HG03342 (cell line): ENCODE data around the gene ALDH1L2.

Source experiments
- ATAC-seq: cut with Tn5 transposase; IDR thresholded peaks from one replicate; pipeline ENCODE4 v1.9.1; 2021; ENCODE audit warnings: mild to moderate bottlenecking, moderate library complexity; ENCODE audit not compliant: unreplicated experiment

Gene ALDH1L2

DNA sequence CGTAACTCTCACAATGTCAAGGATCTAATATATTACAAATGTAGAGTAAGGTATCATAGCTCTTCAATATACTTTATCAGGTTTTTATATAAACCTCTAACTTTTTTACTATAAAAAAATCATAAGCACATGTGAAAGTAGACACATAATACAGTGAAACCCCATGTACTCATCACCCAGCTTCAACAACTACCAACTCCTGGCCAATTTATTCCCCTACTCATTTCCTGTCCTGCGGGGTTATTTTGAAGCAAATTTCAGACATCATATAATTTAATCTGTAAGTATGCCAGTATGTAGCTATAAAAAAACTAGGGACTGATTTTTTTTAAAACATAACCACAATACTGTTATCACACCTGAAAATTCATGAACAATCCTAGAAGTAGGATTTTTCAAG lies 50.4 kb downstream of the ALDH1L2 start:
- no peak for ATAC-seq

DNA sequence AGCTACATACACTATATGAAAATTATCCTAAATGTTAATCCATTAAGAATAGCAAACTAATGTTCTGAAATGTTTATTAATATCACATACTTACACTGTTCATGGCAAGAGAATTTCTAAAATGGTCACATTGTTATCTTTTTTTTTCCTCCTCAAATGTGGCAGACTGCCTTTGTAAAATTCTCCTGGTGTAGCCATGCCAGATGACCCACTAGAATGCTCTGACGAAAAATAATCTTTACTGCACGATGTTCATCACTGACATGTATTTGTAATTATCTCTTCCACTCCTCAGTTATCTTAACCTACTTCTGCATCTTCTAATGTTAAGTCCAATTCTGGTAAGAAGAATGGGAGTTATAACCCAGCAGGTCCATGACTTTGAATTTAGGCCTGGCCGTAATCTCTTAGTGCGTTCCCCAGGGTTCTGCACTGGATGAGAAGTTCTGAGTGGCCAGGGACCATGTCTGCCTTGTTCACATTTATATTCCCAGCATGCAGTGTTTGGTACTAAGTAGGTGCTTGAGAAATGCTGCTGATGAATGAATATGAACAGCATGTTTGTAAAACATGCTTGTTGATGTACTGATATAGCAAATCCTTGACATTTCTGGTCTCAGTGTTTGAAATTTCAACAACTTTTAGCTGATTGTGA lies 51.4 kb downstream of the ALDH1L2 start:
- ATAC-seq = no peak

DNA sequence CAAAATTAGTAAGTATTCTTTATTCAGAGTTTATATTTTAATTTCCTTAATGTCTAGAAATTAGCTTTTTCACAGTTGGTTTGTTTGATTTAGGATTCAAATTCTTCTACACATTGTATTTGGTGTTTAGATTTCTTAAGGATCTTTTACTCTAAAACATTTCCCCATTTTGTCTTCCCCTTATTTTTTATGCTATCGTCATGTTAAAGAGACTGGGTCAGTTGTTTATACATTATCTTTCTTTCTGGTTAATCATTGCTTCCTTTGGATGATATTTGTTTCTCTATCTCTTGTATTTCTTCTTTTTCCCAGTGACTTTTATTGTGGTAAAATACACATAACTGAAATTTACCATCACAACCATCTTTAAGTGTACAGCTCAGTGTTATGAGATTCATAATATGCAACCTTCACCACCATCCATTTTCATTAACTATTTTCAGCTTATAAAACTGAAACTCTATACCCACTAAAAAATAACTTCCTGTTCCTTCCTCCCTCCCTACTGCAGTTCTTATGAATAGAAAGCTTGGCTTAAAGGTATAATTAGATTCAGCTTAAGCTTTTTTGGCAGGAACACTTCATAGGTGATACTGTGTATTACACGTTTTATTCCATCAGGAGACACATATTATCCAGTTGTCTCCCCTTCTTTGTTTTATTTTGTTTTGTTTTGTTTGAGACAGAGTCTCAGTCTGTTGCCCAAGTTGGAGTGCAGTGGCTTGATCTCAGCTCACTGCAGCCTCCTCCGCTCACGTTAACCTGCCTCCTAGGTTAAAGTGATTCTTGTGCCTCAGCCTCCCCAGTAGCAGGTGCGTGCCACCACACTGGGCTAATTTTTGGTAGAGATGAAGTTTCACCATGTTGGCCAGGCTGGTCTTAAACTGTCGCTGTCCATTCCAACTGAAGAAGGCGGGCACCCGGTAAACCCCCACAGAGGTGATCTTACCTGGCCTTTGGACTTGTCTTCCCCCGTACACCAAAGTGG lies 53.1 kb downstream of the ALDH1L2 start:
- ATAC-seq = peak; percentile 86

DNA sequence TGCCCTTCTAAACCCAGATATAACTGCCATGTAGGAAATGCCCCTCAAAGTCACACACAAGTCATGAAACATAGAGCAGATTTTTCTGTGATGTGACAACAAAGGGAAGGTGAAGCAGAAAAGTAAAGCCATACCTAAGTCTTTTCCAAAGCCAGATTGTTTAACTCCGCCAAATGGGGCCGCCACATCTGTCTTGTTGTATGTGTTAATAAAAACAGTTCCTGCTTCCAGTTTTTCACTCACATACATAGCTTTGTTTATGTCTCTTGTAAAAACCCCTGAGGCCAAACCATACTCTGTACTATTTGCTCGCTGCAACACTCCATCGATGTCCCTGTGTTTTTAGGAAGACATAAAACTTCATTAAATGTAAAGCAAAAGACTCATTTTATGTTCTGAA lies 57.8 kb downstream of the ALDH1L2 start:
- no peak for ATAC-seq

DNA sequence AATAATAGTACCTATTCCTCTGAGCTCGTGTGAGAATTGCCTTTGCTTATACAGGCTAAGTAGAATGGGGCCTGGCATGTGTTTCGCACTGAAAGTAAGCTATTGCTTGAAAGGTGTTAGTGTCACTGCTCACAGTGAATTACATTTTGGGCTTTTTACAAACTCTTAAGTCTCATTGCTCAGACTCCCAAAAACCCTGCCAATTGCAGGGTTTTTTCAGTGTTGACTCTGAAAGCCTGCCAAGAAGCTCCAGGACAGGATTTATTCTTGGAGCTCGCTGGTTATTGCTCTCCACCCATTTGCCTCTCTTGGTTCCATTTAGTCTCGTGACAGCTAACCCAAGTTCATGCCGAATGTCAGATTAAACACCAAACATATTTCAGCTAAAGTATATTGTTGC lies 58.4 kb downstream of the ALDH1L2 start:
- no peak for ATAC-seq

DNA sequence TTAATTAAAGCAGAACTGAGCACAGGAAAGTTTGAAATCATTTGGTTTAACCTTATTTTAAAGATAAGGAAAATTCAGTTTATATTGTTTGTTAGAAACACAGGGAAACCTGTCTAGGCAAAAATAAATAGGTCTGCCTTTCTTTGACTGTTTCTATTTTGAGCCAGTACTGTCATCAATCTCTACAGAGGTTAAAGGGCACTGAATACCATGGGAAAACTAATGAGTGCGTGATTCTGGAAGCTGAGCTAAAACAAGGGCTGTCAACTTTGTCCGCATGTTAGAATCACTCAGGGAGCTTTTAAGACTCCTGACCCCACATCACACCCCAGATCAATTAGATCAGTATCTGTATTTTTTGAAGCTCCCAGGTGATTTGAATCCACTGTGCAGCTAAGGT lies 59.3 kb downstream of the ALDH1L2 start:
- no peak for ATAC-seq

DNA sequence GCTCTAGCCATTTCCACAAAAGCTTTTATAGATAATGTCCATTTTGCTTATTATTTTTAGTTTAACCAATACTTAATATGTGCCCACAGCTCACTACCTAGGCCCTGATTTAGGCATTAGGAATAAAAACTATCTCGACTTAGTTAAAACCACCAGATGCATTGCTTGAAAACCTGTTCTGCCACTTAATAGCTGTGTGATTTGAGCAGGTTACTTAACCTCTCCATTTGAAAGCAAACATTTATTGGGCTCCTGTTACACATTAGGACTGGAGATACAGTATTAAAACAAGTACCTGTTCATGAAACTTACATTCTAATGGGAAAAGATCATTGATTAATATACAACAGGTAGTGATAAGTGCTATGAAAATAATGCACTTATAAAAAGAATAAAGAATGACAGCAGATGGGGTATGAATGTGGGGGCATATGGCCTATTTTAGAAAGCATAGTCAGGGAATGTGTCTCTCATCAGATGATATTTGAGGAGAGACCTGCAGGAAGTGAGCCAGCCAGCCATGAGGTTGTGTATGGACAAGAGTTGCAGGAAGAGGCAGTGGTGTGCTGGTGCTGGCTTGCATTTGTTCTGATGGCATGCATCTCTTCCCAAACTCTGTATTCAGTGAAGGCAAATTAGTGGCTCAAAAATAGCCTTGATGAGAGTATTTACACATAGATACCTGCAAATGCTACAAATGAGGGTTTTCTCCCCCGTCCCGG lies 63.9 kb downstream of the ALDH1L2 start:
- ATAC-seq = no peak

DNA sequence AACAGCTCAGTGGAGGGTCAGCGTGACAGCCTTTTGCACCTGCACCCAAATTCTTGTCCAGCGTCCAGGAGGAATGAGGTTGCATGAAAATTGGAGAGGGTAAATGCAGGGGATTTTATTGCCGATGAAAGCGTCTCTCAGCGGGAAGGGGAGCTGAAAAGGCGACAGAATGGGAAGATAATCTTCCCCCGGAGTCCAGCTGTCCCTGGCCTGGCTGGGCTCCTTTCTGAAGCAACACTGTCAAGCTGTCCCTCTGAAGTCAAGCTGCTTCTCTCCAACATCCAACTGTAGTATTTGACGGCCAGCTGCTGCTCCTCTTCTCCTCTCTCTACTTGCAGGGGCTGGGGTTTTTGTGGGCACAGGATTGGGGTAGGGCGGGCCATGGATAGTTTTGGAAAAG lies 65.5 kb downstream of the ALDH1L2 start:
- ATAC-seq = no peak

DNA sequence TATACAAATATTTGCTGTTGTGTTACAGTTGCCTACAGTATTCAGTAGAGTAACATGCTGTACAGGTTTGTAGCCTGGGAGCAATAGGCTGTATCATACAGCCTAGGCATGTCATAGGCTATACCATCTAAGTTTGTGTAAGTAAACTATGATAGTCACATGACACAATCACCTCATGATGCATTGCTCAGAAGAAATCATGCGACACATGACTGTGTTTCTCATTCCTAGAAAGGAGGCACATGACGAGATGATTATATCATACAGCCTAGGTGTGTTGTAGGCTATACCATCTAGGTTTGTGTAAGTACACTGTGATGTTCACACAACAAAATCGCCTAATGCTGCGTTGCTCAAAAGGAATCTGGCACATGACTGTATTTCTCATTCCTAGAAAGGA lies 66.2 kb downstream of the ALDH1L2 start:
- no peak for ATAC-seq

DNA sequence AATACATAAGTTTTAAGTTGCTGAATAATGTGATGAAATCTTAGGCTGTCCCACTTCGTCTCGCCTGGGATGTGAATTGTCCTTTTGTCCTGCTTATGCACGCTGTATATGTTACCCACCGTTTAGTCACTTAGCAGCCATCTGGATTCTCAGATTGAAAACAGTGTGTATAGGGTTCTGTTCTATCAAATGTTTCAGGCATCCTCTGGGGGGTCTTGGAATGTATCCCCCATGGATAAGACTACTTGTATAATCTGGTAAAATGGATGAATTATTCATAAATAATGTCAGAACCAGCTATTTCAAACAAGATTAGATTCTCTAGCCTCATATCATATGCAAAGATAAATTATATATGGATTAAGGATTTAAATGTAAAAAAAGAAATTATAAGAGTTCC lies 68.7 kb downstream of the ALDH1L2 start:
- no peak for ATAC-seq

DNA sequence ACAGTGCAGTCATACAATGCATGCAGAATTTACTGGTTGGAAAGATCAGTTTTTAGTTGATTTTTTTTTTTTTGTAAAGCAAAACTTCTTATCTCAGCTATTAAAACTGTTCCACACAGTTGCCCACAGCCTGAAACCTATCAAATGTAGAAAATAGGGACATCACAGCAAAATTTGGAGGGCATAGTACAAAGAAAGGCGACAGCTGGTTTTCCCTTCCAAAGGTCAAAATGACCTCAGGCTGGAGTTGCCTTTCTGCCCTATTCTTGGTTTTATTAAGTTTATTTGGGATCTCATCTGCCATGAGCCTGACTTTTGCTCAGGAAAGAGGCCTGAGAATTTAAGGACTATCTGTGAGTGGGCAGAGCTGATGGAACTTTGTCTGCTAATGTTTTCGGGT lies 69.7 kb downstream of the ALDH1L2 start:
- no peak for ATAC-seq

DNA sequence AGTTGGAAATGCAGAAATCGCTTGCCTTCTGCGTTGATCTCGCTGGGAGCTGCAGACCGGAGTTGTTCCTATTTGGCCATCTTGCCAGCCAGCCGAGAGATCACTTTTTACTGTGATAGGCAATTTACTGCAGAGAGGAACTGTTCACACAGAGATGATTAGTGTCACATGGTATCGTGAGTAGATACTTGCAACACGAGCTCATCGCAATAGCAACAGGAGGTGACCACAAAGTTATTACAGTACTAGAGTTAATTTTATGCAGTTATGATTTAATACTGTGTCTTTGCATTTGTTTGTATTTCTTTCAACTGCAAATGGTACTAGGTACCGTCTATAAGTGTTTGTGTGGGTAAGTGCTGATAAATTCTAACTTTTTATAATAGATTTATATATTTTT lies 70.4 kb downstream of the ALDH1L2 start:
- no peak for ATAC-seq

DNA sequence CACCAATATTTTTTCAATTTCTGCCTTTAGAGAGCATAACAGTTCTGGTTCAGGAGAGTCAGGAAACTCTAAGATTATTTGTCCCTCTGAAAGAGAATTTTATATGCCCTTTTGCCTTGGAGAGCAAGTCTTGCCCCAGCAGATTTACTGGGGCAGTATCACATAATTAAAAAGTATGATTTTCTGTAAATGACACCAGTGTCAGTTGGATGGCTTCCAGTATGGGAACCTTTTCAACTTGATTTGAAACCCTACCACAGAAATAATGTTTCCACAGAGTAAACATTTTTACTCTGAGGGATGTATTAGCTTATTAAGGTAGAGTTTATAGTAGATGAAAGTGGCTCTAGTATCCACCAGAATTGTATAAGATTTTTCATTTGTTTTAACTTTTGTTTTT lies 82.8 kb downstream of the ALDH1L2 start:
- ATAC-seq = no peak

DNA sequence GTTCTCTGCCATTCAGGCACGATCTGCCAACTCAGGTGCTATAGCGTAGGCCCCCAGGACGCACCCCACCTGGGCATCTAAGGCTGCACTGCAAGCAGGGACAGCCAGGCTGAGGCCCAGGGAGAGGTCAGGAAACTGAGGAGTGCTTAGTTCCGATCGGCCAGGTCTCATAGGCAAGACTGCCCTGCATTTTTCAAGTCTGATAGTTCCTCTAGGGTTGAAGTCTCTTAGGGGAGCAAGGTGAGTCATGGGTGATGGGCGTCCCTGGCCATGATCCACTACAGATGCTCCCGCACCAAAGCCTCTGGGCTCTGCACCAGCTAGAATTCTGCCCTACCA lies 84.9 kb downstream of the ALDH1L2 start:
- ATAC-seq = no peak

DNA sequence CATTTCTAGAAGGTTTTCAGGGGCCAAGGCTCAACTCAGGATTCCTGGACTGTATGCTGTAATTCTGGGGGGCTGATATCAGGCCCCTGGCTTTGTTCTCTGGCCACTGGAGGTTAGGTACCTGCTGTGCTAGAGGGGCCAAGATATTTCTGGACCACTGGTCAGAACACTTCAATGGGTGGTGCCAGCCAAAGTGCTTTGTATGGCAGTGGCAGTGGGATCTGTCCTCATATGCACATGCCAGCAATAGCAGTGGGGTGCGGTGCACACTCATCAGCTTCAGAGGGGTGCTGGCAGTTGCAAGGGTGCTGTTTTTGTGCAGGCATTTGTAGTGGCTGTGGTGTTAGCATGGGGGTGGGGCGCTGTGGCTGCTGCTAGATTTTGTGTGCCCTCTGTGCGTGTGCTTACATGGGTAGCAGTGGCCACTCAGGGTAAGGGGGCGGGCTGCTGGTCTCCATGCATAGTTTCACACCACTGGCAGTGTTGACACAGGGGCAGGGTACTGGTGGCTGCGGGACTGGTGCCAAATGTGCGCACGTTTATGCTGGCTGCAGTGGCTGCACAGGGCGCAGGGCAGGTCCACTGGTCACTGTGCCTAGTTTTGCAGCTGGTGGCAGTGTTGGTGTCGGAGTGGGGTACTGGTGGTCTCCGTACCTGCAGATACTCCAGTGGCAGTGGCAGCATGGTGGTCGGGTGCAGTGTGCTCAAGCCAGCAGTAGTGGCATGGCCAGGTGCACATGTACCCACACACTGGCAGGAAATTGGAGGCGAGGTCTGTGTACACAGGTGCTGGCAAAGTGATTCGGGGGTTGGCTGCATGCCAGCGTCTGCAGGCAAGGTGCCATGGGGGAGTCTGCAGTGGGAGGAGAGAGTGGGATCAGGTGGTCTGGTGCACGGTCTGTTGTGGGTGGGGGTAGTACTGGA lies 85.6 kb downstream of the ALDH1L2 start:
- ATAC-seq = no peak

DNA sequence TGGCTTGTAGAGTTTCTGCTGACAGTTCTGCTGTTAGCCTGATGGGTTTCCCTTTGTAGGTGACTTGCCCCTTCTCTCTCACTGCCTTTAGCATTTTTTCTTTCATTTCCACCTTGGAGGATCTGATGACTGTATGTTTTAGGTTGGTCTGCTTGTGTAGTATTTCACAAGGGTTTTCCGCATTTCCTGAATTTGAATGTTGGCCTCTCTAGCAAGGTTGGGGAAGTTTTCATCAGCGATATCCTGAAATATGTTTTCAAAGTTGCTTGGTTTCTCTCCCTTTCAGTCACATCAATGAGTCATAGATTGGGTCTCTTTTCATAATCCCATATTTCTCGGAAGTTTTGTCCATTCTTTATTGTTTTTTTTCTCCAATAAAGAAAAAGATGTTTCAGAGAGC lies 86.7 kb downstream of the ALDH1L2 start:
- ATAC-seq = no peak

DNA sequence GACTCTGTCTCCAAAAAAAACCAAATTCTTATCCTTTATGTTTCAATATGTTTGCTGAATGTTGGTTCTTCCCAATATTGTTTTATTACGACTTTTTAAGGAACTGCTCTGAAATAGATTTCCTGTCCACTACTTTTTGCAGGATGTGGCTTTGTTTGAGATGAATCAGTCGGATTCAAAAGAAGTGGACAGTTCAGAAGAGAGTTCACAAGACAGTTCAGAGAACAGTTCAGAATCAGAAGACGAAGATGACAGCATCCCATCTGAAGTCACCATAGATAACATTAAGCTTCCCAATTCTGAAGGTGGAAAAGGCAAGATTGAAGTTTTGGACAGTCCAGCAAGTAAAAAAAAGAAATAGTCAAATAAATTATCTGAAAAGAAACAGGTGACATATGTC lies 89.9 kb downstream of the ALDH1L2 start:
- ATAC-seq = no peak

DNA sequence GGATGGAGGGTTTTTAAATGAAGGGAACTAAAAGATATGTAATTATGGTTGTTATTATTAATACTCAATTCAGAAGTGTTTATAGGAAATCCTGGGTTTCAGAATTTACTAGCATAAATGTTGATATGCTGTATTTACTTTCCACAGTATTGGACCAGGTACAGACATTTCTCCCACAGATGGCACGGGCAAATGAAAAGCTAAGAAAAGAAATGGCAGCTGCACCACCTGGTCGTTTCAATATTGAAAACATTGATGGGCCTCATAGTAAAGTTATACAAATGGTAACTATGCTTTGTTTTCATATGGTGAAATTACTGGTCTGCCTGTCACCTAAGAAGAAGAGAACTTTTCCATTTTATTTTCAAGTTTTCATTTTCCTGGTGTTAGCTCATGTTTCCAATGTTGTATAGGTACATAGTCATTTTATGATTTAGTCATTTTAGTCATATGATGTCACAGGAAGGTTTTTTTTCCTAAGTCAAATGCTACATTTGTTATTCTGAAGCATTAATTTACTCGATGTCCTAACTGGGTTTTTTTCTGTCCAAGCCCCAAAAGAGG lies 92.6 kb downstream of the ALDH1L2 start:
- no peak for ATAC-seq

DNA sequence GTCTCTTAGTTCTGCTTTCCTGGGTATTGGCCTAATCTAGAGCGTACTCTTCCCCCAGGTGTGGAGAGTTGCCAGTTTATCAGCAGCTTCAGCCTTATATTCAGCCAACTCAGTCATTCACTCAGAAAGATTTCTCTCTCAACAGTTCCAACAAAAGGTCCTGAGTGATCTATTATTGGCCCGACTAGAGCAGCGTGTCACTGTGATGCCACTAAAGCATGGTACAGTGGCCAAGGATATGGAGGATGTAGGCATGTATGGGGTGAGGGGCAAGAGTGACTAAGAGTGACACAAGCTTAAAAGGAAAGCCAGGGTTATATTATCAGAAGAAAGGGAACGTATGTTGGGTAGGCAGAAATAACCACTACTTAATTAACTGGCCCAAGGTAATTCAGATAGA lies 93.3 kb downstream of the ALDH1L2 start:
- ATAC-seq = no peak
